Suprapubic skin (tissue), 4 donors: ENCODE data around the gene PEX19. TPM values are rescaled to one million over a fixed set of nuclear protein-coding genes. Genes with fewer than 3 reads are reported as not detected.

Experiments used
- DNase-seq, 2 donors: peaks; one replicate each; pipeline ENCODE4 v3.0.0-alpha.2; 2019; ENCODE audit warnings: low spot score in 2 of 2
- H3K27ac ChIP-seq: fragments of 200-600 bp; sonication (generic); one replicate; pipeline ENCODE4 v1.5.1; 2019
- H3K27me3 ChIP-seq: fragments of 200-600 bp; sonication (generic); one replicate; pipeline ENCODE4 v1.5.1; 2019
- H3K36me3 ChIP-seq: fragments of 200-600 bp; sonication (generic); one replicate; pipeline ENCODE4 v1.5.1; 2019
- H3K4me1 ChIP-seq: fragments of 200-600 bp; sonication (generic); one replicate; pipeline ENCODE4 v1.5.1; 2019
- H3K4me3 ChIP-seq: fragments of 200-600 bp; sonication (generic); one replicate; pipeline ENCODE4 v1.5.1; 2019; ENCODE audit warnings: mild to moderate bottlenecking
- H3K9me3 ChIP-seq: fragments of 200-600 bp; sonication (generic); one replicate; pipeline ENCODE4 v1.5.1; 2019
- EP300 ChIP-seq: sonication (generic); formaldehyde crosslinking; IDR thresholded peaks from one replicate; pipeline ENCODE4 v1.6.1; 2017; ENCODE audit warnings: antibody characterized with exemption
- POLR2A ChIP-seq, 2 donors: fragments of 450-650 bp; IDR thresholded peaks; one replicate each; pipeline ENCODE4 v1.6.1; 2017; ENCODE audit warnings: antibody characterized with exemption in 2 of 2, mild to moderate bottlenecking in 2 of 2, moderate library complexity in 2 of 2
- POLR2AphosphoS5 ChIP-seq, 3 donors: sonication (generic); formaldehyde crosslinking; IDR thresholded peaks; one replicate each; pipeline ENCODE4 v1.6.1; 2017; ENCODE audit warnings: antibody characterized with exemption in 3 of 3
- WGBS: methylation state at CpG from one replicate; pipeline ENCODE4 v1.1.5; 2018; 5-methylcytosine and 5-hydroxymethylcytosine counted together
- total RNA-seq, 4 donors: library from RNA; depleted of rRNA; stranded (reverse); fragments of >200 nt; gene quantifications; one replicate each; pipeline ENCODE4 v1.1.0, GENCODE V29; 2016
- TF ChIP-seq, protein P1 (sequence below), 2 donors: fragments of 200-600 bp in 1 of 2; fragments of 450-650 bp in 1 of 2; sonication (generic) in 1 of 2; IDR thresholded peaks; one replicate each; pipeline ENCODE4 v1.5.1; 2016 to 2019; ENCODE audit warnings: antibody characterized with exemption in 2 of 2, mild to moderate bottlenecking in 1 of 2, moderate library complexity in 1 of 2

The PEX19 gene
- total RNA-seq, 4 donors from 2014 or later = 36.3 to 47.3 (median 45.0) TPM

DNA sequence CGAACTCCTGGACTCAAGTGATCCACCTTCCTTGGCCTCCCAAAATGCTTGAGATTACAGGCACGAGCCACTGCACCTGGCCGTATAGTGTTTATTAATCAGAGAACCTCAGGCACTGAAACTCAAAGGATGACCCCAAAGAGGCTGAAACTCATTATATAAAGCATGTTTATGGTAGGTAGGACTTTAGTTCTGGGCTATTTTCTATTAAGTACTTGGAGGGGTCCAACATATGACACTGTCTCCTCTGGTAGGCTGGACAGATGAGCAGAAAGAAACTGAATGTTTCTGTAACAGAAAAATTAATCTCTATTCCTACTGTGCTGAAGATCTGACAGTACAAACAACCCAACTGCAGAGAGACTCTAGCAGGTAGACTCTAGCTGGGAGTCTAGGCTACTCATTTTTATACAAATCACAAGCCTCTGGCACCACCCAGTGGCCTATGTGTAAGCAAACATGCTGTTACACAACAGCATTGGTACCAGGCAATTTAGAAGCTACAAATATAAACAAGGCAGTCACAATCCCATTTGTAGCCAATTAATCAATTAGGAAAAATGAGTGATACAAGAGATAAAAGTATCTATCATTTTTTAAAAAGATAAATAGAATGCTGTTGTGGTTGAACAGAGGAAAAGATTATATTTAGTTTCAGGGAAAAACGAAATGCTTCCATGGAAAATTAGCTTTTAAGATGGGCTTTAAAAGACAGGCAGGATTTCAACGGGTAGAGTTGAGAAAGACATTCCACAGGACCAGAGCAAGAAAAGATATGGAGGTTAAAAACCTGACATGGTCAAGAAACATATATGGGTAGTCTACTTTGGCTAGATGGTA, 33.0 kb downstream of the PEX19 start:
- Histone ChIP-seq H3K4me1 (peaks cover 20% of the 10 kb centered on the region), H3K4me3 (no peak overlapping the region), H3K27me3 (no peaks in the 10 kb centered on the region), H3K27ac (no peak overlapping the region), H3K9me3 (no peaks in the 10 kb centered on the region), H3K36me3 (peaks cover 4% of the 10 kb centered on the region)
- WGBS = 71% methylated on average over 5 of the region's 5 CpGs
- no peak for TF ChIP-seq POLR2A (IDR thresholded peaks at IDR 0.05)
- TF ChIP-seq, protein P1, sequence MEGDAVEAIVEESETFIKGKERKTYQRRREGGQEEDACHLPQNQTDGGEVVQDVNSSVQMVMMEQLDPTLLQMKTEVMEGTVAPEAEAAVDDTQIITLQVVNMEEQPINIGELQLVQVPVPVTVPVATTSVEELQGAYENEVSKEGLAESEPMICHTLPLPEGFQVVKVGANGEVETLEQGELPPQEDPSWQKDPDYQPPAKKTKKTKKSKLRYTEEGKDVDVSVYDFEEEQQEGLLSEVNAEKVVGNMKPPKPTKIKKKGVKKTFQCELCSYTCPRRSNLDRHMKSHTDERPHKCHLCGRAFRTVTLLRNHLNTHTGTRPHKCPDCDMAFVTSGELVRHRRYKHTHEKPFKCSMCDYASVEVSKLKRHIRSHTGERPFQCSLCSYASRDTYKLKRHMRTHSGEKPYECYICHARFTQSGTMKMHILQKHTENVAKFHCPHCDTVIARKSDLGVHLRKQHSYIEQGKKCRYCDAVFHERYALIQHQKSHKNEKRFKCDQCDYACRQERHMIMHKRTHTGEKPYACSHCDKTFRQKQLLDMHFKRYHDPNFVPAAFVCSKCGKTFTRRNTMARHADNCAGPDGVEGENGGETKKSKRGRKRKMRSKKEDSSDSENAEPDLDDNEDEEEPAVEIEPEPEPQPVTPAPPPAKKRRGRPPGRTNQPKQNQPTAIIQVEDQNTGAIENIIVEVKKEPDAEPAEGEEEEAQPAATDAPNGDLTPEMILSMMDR (IDR thresholded peaks at IDR 0.05) = peak; percentile 64 to 68
- DNase-seq = peak in 1 of 2 donors; percentile 66

DNA sequence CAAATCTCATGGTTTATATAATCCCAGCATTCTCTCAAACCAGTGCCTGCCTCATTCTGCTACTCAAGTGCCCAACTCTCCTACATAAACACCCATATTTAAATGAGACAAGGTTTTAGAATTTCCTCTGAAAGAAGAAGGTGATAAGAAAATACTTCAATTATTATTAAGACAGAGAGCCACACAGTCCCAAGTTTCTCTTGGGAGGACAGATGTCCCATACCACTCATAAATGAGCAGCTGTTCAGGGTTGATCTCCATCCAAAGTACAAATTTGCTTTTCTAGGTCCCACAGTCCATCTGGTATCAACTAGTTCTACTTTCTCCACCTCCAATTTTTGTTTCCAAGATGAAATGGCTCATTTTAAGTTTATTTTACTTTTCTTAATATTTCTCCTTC, 33.9 kb downstream of the PEX19 start:
- no peak for TF ChIP-seq POLR2AphosphoS5 (IDR thresholded peaks at IDR 0.05)
- no peak for TF ChIP-seq EP300
- no peak for TF ChIP-seq POLR2A (IDR thresholded peaks at IDR 0.05)
- TF ChIP-seq, protein P1 (IDR thresholded peaks at IDR 0.05) = no peak
- Histone ChIP-seq H3K9me3 (no peaks in the 10 kb centered on the region), H3K27ac (no peak overlapping the region), H3K4me1 (peaks cover 11% of the 10 kb centered on the region), H3K4me3 (no peak overlapping the region), H3K27me3 (no peaks in the 10 kb centered on the region), H3K36me3 (peaks cover 4% of the 10 kb centered on the region)
- DNase-seq = no peak

DNA sequence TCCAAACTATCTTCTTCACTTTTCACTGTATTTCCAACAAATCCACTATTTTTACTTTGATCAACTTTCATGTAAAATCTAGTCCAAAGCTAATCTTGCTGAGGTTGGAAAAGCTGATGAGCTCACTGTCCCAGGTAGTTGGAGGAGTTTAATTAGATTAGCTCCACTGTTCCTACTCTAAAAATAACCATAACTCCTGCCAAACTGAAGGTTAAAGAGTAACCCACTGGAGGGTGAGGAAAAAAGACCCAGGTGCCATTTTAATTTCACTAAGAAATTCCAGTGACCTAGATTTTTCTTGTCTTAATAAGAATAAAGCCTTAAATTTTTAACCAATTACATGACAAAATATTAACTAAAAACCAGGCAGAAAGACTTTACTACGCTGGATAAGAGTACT, 37.9 kb downstream of the PEX19 start:
- Histone ChIP-seq H3K27me3 (no peaks in the 10 kb centered on the region), H3K4me3 (no peak overlapping the region), H3K9me3 (no peaks in the 10 kb centered on the region), H3K36me3 (peaks cover 19% of the 10 kb centered on the region), H3K4me1 (peaks cover 11% of the 10 kb centered on the region), H3K27ac (no peak overlapping the region)
- 95% methylated on average over 1 of the region's 1 CpG for WGBS
- TF ChIP-seq, protein P1 (IDR thresholded peaks at IDR 0.05) = no peak
- TF ChIP-seq EP300 = no peak
- no peak for TF ChIP-seq POLR2A (IDR thresholded peaks at IDR 0.05)
- TF ChIP-seq POLR2AphosphoS5 (IDR thresholded peaks at IDR 0.05) = no peak
- DNase-seq = no peak

DNA sequence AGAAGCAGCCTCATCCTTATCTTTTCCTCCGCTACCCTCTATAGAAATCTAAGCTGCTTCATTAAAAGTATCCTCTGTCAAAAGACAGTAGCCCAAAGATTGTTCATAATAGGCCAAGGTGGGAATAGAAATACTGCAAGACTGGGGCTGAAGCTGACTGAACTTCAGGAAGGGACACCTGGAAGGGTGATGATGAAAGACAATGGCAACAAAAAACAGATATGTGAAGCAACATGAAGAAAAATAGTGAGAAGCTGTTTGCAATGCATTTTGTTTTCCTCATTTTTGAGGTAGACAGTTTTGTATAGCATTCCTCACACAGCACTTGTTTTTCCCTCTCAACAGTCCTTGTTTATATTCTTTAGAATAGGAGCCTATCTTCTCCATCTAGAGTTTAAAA, 39.5 kb downstream of the PEX19 start:
- Histone ChIP-seq H3K27ac (no peak overlapping the region), H3K36me3 (peaks cover 30% of the 10 kb centered on the region), H3K4me3 (no peak overlapping the region), H3K27me3 (no peaks in the 10 kb centered on the region), H3K4me1 (no peaks in the 10 kb centered on the region), H3K9me3 (no peaks in the 10 kb centered on the region)
- 96% methylated on average over 1 of the region's 1 CpG for WGBS
- no peak for DNase-seq
- TF ChIP-seq POLR2AphosphoS5 (IDR thresholded peaks at IDR 0.05) = no peak
- TF ChIP-seq POLR2A (IDR thresholded peaks at IDR 0.05) = no peak
- TF ChIP-seq, protein P1 (IDR thresholded peaks at IDR 0.05) = no peak
- TF ChIP-seq EP300 = no peak

DNA sequence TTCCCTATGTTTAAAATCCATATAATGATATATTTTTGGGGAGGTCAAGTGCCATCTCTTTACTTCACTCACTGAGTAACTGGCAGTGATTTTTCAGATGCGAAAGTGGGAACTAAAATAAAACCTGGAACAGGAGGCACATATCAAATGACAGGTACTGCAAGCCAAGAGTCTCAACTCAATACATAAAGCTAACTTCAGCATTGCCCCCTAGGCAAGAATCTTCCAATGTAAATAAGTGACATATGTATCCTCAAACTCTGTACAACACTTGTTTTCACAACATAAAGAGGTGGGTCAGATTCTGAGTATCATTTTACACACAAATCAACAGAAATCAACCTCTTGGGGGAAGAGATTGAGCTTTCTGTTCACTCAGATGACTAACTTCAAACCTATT, 40.7 kb downstream of the PEX19 start:
- H3K4me3 ChIP-seq = no peak overlapping the region
- H3K27me3 ChIP-seq = no peaks in the 10 kb centered on the region
- H3K9me3 ChIP-seq = no peaks in the 10 kb centered on the region
- TF ChIP-seq, protein P1 (IDR thresholded peaks at IDR 0.05) = no peak
- TF ChIP-seq EP300 (no peak), POLR2AphosphoS5 (IDR thresholded peaks at IDR 0.05) (no peak), POLR2A (IDR thresholded peaks at IDR 0.05) (no peak)
- peaks cover 40% of the 10 kb centered on the region for H3K36me3 ChIP-seq
- no peak overlapping the region for H3K27ac ChIP-seq
- 70% methylated on average over 1 of the region's 1 CpG for WGBS
- H3K4me1 ChIP-seq = no peaks in the 10 kb centered on the region
- DNase-seq = no peak
